ENCODE results near the gene CDH4.
"Not testable (repeated sequence)": the region's sequence is repeated elsewhere in the genome, so short reads cannot be mapped to it uniquely, and the experiment has no call there.

The CDH4 gene

GRCh38 chr20:61253640-61254511 lies 1.8 kb downstream of the CDH4 start:
- DNase-seq = peak; percentile 76

DNA sequence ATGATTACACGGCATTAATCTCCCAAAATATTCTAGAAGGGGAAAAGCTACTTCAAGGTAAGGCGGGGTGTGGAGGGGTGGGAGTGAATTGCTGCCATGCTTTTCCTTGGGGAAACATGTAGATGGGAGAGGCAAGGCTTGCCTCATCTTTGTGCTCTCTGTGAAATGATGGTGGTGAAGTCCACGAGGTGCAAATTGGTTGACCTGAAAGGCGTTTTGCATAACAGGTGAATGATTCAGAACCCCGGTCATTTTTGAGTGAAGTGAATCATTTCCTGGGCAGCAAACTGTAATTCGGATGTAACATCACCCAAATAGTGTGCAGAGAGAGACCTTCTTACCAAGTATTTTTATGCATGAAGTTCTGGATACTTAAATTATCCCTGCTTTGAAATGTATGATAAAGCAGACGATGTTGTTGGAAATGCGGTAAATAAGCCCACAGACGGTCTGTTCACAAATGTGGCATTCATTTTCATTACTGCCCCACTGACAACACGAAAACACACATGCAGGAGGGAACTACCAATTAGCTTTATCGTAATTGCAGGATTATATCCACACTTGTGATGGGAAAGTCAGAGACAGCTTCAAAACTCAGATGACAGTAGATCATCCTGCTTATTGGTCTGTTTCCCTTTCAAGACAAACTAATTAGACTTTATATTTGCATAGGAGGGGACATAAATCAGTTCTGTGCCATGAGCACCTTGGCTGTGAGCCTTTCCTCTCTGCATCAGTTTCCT lies 3.0 kb downstream of the CDH4 start:
- DNase-seq = no peak

DNA sequence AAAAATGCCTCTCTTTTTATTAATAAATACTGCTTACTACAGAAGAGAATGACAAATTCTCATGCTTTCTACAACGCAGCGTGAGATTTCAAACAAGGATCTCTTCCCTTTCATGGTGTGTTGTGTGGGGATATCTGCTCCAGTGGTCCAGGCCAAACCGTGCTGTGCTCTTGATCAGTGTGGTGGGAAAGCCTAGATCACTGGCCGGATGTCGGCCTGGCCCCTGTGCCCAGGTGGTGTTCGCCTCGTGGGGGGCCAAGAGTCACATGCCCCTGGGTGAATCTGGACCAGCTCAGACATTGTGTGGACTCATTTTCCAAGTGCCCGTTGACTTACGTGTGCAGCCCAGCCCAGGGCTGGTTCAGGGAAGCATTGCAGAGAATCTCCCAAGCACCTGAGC lies 4.3 kb downstream of the CDH4 start:
- no peak for DNase-seq

DNA sequence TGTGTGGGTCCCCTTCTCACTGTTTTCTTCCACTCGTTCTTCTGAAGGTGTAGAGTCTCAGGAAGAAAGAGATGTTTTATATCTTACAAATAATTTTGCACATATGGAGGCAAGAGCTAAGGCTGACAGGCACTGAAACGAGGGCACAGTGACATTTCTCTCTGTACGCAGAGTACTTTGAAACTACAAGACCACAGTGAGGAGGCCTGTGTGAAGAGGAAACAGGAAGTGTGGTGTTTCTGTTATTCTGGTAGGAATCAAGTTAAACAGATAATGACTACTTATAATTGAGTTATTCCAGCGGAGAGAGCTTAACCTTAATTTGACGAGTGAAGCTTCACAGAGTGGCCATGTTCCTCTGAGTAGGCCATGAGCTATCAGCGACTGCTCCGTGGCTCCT lies 4.8 kb downstream of the CDH4 start:
- no peak for DNase-seq

DNA sequence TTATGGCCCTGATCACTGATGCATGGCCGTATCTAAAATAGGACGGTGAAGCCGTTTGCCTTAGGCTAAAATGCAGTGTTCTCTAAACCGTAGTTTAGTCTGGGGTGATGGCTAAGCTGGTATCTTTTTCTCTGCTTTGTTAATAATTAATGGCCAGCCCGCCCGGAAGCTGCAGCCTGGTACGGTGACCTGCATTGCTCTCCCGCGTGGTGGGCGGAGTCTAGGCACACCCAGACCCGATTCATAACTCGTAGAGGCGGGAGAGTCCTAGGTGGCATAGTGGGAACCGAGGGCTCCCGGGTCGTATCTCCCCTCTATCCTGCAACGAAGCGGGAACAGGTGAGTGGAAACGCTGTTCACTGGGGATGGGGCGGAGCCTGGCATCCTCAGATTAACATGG lies 5.5 kb downstream of the CDH4 start:
- DNase-seq = no peak

- no peak for DNase-seq
Measured at GRCh38 chr20:61259741-61260140, 7.7 kb downstream of the CDH4 start.

- DNase-seq = no peak
Measured at GRCh38 chr20:61260905-61261304, 8.8 kb downstream of the CDH4 start.

GRCh38 chr20:61262036-61262435 lies 10.0 kb downstream of the CDH4 start:
- DNase-seq = no peak

GRCh38 chr20:61262514-61262913 lies 10.5 kb downstream of the CDH4 start:
- no peak for DNase-seq

DNA sequence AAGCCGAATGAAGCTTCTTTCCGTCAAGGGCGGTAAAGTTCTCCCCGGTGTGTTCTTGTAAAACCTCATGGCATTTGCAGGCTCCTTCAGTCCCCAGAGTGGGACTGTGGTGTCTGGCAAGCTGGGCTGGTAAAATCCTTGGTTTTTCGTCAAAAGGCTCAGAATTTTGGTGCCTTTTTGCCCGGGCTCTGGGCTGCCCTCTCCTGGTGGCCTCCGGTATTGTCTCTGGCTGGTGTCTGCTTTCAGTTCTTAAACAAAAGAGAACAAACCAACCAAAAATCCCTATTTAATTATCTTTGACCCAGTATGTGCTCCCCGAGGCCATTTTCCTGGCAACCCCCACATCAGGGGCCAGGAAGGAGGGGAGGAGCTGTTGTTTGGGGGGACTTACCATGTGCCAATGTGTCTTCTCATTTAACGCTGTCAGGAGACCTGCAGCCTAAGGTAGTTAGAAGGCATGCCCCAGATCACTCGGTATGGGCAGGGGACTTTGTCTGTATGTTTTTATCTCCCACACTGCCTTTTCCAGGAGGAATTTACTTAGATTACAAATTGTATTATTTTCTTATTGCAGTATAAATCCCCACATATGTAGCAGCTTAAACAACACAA lies 11.1 kb downstream of the CDH4 start:
- DNase-seq = peak; percentile 29

GRCh38 chr20:61263938-61264337 lies 11.9 kb downstream of the CDH4 start:
- DNase-seq = no peak

GRCh38 chr20:61267241-61267640 lies 15.2 kb downstream of the CDH4 start:
- DNase-seq = no peak

- no peak for DNase-seq
Measured at GRCh38 chr20:61268024-61268423, 16.0 kb downstream of the CDH4 start.

DNA sequence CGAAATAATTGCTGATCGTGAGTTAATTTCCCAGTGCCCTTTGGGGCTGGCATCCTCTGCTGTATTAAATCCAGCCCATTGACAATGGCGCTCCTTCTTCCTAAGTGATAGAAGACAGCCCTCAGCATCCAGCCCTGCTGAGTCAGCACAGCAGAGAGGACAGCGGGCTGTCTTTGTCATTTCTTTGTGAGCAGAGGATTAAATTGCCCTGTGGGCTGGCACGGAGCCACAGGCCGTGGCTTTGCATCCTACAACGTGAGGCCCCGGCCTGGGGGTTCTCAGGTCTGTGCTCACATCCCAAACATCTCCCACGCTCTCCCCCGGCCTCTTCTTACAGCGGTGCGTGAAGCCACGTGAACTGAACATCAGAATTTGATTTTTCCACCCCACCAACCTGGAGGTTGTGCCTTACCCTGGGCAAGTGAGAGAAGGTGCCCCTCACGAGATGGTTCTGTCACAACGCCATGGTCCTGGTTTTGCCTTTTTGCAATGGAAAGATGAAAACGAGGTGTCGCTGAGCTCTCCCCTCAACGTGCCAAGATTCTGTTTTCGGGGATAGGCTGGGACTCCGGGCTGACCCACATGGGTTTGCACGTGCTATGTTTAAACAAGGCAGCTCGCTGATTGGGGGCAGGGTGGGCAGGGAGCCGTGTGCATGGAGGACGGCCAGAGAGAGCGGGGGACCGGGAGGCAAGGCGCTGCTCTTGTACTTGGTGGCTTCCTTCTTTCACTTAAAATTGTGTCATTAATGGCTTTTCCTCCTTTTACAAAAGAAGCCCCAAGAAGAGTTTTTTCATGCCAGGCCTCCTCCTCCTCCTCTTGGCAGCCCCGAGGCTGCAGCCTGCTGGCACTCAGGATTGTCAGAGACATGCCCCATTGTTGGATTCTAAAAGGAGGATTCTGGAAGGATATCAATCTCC lies 19.5 kb downstream of the CDH4 start:
- DNase-seq = peak; percentile 73

- DNase-seq = not testable (repeated sequence)
Measured at GRCh38 chr20:61273024-61273423, 21.0 kb downstream of the CDH4 start.

DNA sequence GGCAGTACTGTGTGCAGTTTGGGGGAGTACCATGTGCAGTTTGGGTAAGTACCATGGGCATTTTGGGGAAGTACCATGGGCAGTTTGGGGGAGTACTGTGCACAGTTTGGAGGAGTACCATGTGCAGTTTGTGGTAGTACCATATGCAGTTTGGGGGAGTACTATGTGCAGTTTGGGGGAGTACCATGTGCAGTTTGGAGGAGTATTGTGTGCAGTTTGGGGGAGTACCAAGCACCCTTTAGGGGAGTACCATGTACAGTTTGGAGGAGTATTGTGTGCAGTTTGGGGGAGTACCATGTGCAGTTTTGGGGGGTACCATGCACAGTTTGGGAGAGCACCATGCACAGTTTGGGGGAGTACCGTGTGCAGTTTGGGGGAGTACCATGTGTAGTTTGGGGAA lies 21.6 kb downstream of the CDH4 start:
- DNase-seq = not testable (repeated sequence)

DNA sequence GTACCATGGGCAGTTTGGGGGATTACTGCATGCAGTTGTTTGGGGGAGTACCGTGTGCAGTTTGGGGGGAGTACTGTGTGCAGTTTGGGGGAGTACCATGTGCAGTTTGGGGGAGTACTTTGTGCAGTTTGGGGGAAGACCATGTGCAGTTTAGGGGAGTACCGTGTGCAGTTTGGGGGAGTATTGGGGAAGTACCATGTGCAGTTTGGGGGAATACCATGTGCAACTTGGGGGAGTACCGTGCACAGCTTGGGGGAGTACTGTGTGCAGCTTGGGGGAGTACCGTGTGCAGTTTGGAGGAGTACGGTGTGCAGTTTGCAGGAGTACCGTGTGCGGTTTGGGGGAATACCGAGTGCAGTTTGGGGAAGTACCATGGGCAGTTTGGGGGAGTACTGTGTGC lies 22.3 kb downstream of the CDH4 start:
- no peak for DNase-seq

DNA sequence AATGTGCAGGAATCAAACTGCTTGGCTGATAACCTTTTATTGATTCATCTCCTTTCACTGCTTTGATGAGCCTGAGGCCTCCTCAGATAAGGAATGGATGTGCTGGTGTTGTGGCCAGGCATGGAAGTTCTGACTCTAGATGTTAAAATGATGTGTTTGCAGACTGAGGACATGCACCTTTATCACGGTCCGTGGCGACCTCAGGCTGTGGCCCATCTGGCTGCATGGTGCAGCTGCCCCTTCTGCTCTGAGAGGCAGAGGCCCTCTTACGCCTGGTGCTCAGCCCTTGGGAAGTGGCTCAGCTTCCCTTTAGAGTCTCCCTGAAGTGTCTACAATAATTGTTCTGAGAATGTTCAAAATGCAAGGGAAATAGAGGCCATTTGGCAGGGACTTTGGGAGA lies 26.2 kb downstream of the CDH4 start:
- no peak for DNase-seq

GRCh38 chr20:61279621-61280150 lies 27.6 kb downstream of the CDH4 start:
- DNase-seq = no peak

GRCh38 chr20:61280217-61280980 lies 28.3 kb downstream of the CDH4 start:
- no peak for DNase-seq

GRCh38 chr20:61281286-61281795 lies 29.3 kb downstream of the CDH4 start:
- no peak for DNase-seq

All from eye (tissue), 1 donor.